Nephron (organoid): Measurements from ENCODE around the gene GNPTG.
A peak's percentile ranks its signal among the peaks of the same experiment; 100 is the strongest.

ENCODE experiments used
- H3K27ac Mint-ChIP-seq, 3 experiments: 2 replicates each; pipeline ENCODE4 v1.8.0; 2020; ENCODE audit warnings: mixed read lengths in 3 of 3, mild to moderate bottlenecking in 2 of 3, moderate library complexity in 1 of 3
- H3K27me3 Mint-ChIP-seq: 2 replicates; pipeline ENCODE4 v1.8.0; 2021; ENCODE audit warnings: low read depth, mild to moderate bottlenecking, moderate library complexity, mixed read lengths
- H3K36me3 Mint-ChIP-seq: 2 replicates; pipeline ENCODE4 v1.8.0; 2020; ENCODE audit warnings: low read depth, mixed read lengths
- H3K4me1 Mint-ChIP-seq: 2 replicates; pipeline ENCODE4 v1.8.0; 2020; ENCODE audit warnings: mixed read lengths
- H3K4me3 Mint-ChIP-seq, 3 experiments: 2 replicates each; pipeline ENCODE4 v1.8.0; 2020; ENCODE audit warnings: mild to moderate bottlenecking in 3 of 3, mixed read lengths in 3 of 3, moderate library complexity in 2 of 3
- H3K9me3 Mint-ChIP-seq: 2 replicates; pipeline ENCODE4 v1.8.0; 2020; ENCODE audit warnings: mixed read lengths
- CTCF ChIP-seq, 3 experiments: fragments of 200-600 bp; sonication (generic); IDR thresholded peaks; one replicate each; pipeline ENCODE4 v1.5.0; 2021; ENCODE audit warnings: antibody characterized with exemption in 3 of 3; ENCODE audit not compliant: unreplicated experiment in 3 of 3

The GNPTG gene

DNA sequence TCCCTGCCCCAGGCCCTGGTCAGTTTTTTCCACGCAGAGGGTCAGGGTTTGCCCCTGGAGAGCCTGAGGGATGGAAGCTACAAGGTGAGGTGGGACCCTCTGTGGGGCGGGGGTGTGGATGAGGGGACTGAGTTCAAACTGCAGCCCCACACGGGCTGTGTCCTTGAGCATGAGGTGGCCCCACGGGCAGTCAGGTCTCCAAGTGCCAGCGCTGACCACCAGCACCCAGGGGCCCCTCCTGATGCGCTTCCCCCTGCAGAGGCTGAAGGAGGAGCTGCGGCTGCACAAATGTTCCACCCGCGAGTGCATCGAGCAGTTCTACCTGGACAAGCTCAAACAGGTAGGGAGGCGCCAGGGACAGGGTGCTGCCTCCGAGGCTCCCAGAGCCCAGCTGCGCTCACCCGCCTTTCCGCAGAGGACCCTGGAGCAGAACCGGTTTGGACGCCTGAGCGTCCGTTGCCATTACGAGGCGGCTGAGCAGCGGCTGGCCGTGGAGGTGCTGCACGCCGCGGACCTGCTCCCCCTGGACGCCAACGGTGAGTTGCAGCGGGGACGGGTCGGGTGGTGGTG is 4.4 kb upstream of the GNPTG start:
- Mint-ChIP-seq H3K36me3 (no peaks in the 10 kb centered on the region), H3K9me3 (no peaks in the 10 kb centered on the region), H3K27me3 (peaks cover 21% of the 10 kb centered on the region)

GRCh38 chr16:1347962-1348361 is 3.8 kb upstream of the GNPTG start:
- no peaks in the 10 kb centered on the region for H3K36me3 Mint-ChIP-seq

More for the DNA sequence above, 4.4 kb upstream of the GNPTG start:
- H3K27ac Mint-ChIP-seq = no peak overlapping the region
- no peak for TF ChIP-seq CTCF (IDR thresholded peaks at IDR 0.05; ENCODE audit: unreplicated experiment in 3 of 3)
- peaks cover 8% of the 10 kb centered on the region for H3K4me1 Mint-ChIP-seq
- no peak overlapping the region for H3K4me3 Mint-ChIP-seq

DNA sequence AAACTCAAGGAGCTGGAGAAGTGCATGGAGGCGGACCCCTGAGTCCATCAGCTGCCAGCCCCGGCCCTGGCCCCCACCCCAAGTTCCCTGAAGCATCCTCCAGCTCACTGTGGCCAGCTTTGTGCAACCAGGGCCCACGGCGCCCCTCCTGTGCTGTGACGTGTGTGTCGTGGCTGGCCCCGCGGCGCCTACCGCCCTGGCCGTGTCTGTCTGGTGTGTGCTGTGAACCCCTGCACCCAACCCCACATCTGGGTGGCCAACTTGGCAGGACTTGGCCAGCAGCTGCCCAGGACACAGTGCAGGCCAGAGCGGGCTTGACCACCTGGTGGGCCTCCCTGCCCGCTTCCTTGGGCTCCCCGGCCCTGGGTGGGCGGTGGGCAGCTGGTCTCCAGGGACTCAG is 3.3 kb upstream of the GNPTG start:
- H3K4me3 Mint-ChIP-seq = peak overlapping the region; percentile 37 to 68 (median 60)
- H3K27ac Mint-ChIP-seq = no peak overlapping the region
- no peak for TF ChIP-seq CTCF (IDR thresholded peaks at IDR 0.05; ENCODE audit: unreplicated experiment in 3 of 3)
- H3K4me1 Mint-ChIP-seq = peaks cover 12% of the 10 kb centered on the region
- H3K9me3 Mint-ChIP-seq = peaks cover 2% of the 10 kb centered on the region
- H3K36me3 Mint-ChIP-seq = no peaks in the 10 kb centered on the region
- peaks cover 14% of the 10 kb centered on the region for H3K27me3 Mint-ChIP-seq

More at GRCh38 chr16:1347962-1348361, 3.8 kb upstream of the GNPTG start:
- peaks cover 2% of the 10 kb centered on the region for H3K9me3 Mint-ChIP-seq
- H3K27me3 Mint-ChIP-seq = peaks cover 19% of the 10 kb centered on the region
- no peak overlapping the region for H3K4me3 Mint-ChIP-seq
- no peak for TF ChIP-seq CTCF (IDR thresholded peaks at IDR 0.05; ENCODE audit: unreplicated experiment in 3 of 3)
- peaks cover 11% of the 10 kb centered on the region for H3K4me1 Mint-ChIP-seq
- H3K27ac Mint-ChIP-seq = no peak overlapping the region

DNA sequence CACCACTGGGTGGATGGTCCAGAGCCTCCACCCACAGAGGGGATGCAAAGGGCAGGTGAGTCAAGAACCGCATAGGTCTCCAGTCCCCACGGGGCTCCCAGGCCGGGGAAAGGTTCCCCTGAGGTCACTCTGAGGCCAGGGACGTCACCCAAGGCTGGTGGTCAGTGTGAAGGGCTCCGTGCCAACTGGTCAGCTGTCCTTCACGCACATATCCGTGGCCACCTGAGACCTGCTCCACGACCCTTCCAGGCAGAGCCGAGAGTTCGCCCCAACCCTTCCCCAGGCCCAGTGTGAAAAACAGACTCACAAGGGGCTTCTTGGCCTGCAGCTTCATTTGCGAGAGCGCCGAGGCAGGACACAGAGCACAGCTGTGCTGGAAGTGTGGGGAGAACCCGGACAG is 2.8 kb upstream of the GNPTG start:
- no peak overlapping the region for H3K27ac Mint-ChIP-seq
- H3K4me3 Mint-ChIP-seq = peak overlapping the region; percentile 37 to 68 (median 60)
- no peaks in the 10 kb centered on the region for H3K36me3 Mint-ChIP-seq
- peaks cover 2% of the 10 kb centered on the region for H3K9me3 Mint-ChIP-seq
- TF ChIP-seq CTCF (IDR thresholded peaks at IDR 0.05; ENCODE audit: unreplicated experiment in 3 of 3) = no peak
- H3K27me3 Mint-ChIP-seq = peaks cover 10% of the 10 kb centered on the region
- H3K4me1 Mint-ChIP-seq = peaks cover 16% of the 10 kb centered on the region

- no peak for TF ChIP-seq CTCF (IDR thresholded peaks at IDR 0.05; ENCODE audit: unreplicated experiment in 3 of 3)
- Mint-ChIP-seq H3K4me3 (peak overlapping the region; percentile 60 to 78 (median 68)), H3K9me3 (peaks cover 2% of the 10 kb centered on the region), H3K4me1 (peaks cover 16% of the 10 kb centered on the region), H3K27ac (no peak overlapping the region), H3K36me3 (no peaks in the 10 kb centered on the region), H3K27me3 (peaks cover 5% of the 10 kb centered on the region)
These were observed 2.4 kb upstream of the GNPTG start for GRCh38 chr16:1349351-1349750.

DNA sequence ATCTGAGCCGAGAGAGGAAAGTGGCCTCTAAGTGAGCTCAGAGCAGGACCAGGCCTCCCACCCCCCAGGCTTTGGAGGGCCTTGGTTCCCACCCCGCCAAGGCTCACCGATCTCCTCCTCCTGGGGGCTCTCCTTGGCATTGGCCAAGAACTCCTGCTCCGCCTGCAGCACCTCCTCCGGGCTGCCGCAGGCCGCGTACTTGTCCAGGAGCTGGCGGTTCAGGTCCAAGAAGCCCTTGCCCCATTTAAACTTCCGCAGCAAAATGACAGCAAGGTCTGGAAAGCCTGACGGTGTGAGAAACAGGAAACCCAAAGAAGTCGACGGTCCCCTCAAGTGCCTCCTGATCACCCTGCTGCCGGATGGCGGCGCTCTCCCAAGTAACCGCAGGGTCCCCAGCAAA is 1.8 kb upstream of the GNPTG start:
- Mint-ChIP-seq H3K9me3 (peaks cover 2% of the 10 kb centered on the region), H3K27ac (no peak overlapping the region), H3K27me3 (peaks cover 3% of the 10 kb centered on the region), H3K4me3 (peak overlapping the region; percentile 78 to 87 (median 85)), H3K4me1 (peaks cover 20% of the 10 kb centered on the region), H3K36me3 (no peaks in the 10 kb centered on the region)
- no peak for TF ChIP-seq CTCF (IDR thresholded peaks at IDR 0.05; ENCODE audit: unreplicated experiment in 3 of 3)
